HepG2 (cell line): ENCODE data around the gene KLF3. TPM values are rescaled to one million over a fixed set of nuclear protein-coding genes. Genes with fewer than 3 reads are reported as not detected.
A peak's percentile ranks its signal among the peaks of the same experiment; 100 is the strongest.

Experiments
- ATAC-seq: fragments of 200-7000 bp; cut with Tn5 transposase; 3 replicates; pipeline ENCODE4 v1.9.1; 2020; ENCODE audit warnings: mild to moderate bottlenecking, moderate library complexity
- BruUV-seq: library from RNA; stranded (reverse); fragments of 400-500 nt; replicated peaks from 2 replicates; lab custom pipeline; 2021; lab: Mats Ljungman, UMichigan
- CTCF ChIA-PET: fragments of 300-600 bp; formaldehyde crosslinking; extraction: SDS; loops from one replicate; lab custom pipeline; 2021; ENCODE audit warnings: low total read pairs, inconsistent platforms, low intra/inter-chr PET ratio; lab: Yijun Ruan, JAX
- POLR2A ChIA-PET: fragments of 350-600 bp; sonication (Branson Sonifier 250); formaldehyde crosslinking; loops from one replicate; lab custom pipeline; 2020; ENCODE audit warnings: antibody characterized with exemption, inconsistent platforms; lab: Yijun Ruan, JAX
- DNase-seq: peaks from one replicate; pipeline ENCODE4 v3.0.0-alpha.2; 2015; ENCODE audit warnings: low spot score
- FAIRE-seq: peaks from 3 replicates; lab custom pipeline; 2011; peaks lifted over from hg19 to GRCh38; lab: Jason Lieb, UNC
- H2AFZ ChIP-seq: one replicate; pipeline ENCODE4 v1.6.1; 2011; ENCODE audit warnings: low read length, inconsistent platforms
- H3K27ac ChIP-seq: fragments of 300-600 bp; 3 replicates; pipeline ENCODE4 v1.8.0; 2011; ENCODE audit warnings: mixed run types, mild to moderate bottlenecking, mixed read lengths, low read length, inconsistent platforms; ENCODE audit not compliant: insufficient read depth; ENCODE audit errors: extremely low read length
- H3K27me3 ChIP-seq, 2 experiments: fragments of 200-600 bp in 1 of 2; 2 replicates in 1 of 2; 3 replicates in 1 of 2; pipeline versions ENCODE4 v1.6.0 to v1.8.0; 2011; ENCODE audit warnings: low read length in 2 of 2, mild to moderate bottlenecking in 2 of 2, moderate library complexity in 2 of 2, inconsistent platforms in 1 of 2; ENCODE audit not compliant: insufficient read depth in 2 of 2, control insufficient read depth in 1 of 2
- H3K36me3 ChIP-seq, 2 experiments: fragments of 200-600 bp in 1 of 2; replicated peaks in 1 of 2; 2 replicates in 1 of 2; 3 replicates in 1 of 2; pipeline versions ENCODE4 v1.5.1 to v1.8.0; 2011; ENCODE audit warnings: low read length in 2 of 2, inconsistent platforms in 1 of 2; ENCODE audit not compliant: insufficient read depth in 2 of 2, control insufficient read depth in 1 of 2
- H3K4me1 ChIP-seq: 2 replicates; pipeline ENCODE4 v1.5.1; 2012; ENCODE audit warnings: low read length, inconsistent platforms; ENCODE audit not compliant: insufficient read depth
- H3K4me2 ChIP-seq: 2 replicates; pipeline ENCODE4 v1.6.0; 2011; ENCODE audit warnings: low read depth, low read length, inconsistent platforms
- H3K4me3 ChIP-seq, 3 experiments: fragments of 200-600 bp in 1 of 3; sonication (generic), shearing (Covaris generic) in 1 of 3; replicated peaks in 1 of 3; 2 replicates each; pipeline ENCODE4 v1.5.1; 2011 to 2016; ENCODE audit warnings: low read length in 3 of 3, inconsistent platforms in 2 of 3, low read depth in 2 of 3, mild to moderate bottlenecking in 2 of 3, control low read depth in 1 of 3, mixed read lengths in 1 of 3; ENCODE audit not compliant: insufficient read depth in 1 of 3
- H3K79me2 ChIP-seq: one replicate; pipeline ENCODE4 v1.6.1; 2011; ENCODE audit warnings: low read length, inconsistent platforms; ENCODE audit not compliant: insufficient read depth
- H3K9ac ChIP-seq: 2 replicates; pipeline ENCODE4 v1.6.0; 2011; ENCODE audit warnings: mild to moderate bottlenecking, low read depth, low read length, inconsistent platforms; ENCODE audit not compliant: insufficient read depth
- H3K9me3 ChIP-seq: 2 replicates; pipeline ENCODE4 v1.5.1; 2012; ENCODE audit warnings: mild to moderate bottlenecking, low read length
- H4K20me1 ChIP-seq: 2 replicates; pipeline ENCODE4 v1.6.0; 2011; ENCODE audit warnings: inconsistent platforms, mild to moderate bottlenecking, low read length, moderate library complexity; ENCODE audit not compliant: insufficient read depth
- CBX1 ChIP-seq: IDR thresholded peaks from one replicate; pipeline ENCODE4 v1.6.1; 2016; ENCODE audit warnings: antibody characterized with exemption, low read depth
- CCDC6 ChIP-seq: sonication (generic); formaldehyde crosslinking; IDR thresholded peaks from 2 replicates; pipeline ENCODE4 v1.8.1; 2022; ENCODE audit warnings: mild to moderate bottlenecking, missing genetic modification reagents, moderate library complexity
- CENPT ChIP-seq: sonication (generic); formaldehyde crosslinking; IDR thresholded peaks from 2 replicates; pipeline ENCODE4 v1.8.0; 2022; ENCODE audit warnings: low read depth, mild to moderate bottlenecking, moderate library complexity, missing genetic modification reagents
- POLR2AphosphoS5 ChIP-seq: IDR thresholded peaks from 2 replicates; pipeline ENCODE4 v1.6.1; 2012; ENCODE audit warnings: low read depth, low read length
- RAD21 ChIP-seq: fragments of 450-650 bp; formaldehyde crosslinking; IDR thresholded peaks from 2 replicates; pipeline ENCODE4 v1.5.0; 2020; ENCODE audit warnings: mild to moderate bottlenecking
- ZHX2 ChIP-seq, 2 experiments: sonication (generic) in 1 of 2; formaldehyde crosslinking in 1 of 2; IDR thresholded peaks; 2 replicates each; pipeline versions ENCODE4 v1.6.1 to v1.9.0; 2014 to 2022; ENCODE audit warnings: antibody characterized with exemption in 1 of 2, borderline replicate concordance in 1 of 2, inconsistent platforms in 1 of 2, low read depth in 1 of 2, missing genetic modification reagents in 1 of 2
- ZNF543 ChIP-seq: sonication (generic); formaldehyde crosslinking; IDR thresholded peaks from 2 replicates; pipeline ENCODE4 v1.4.0; 2020; ENCODE audit warnings: mild to moderate bottlenecking, missing genetic modification reagents
- WGBS: methylation state at CpG from one replicate; pipeline ENCODE4 v1.1.6; 2017; ENCODE audit warnings: low lambda C conversion rate; 5-methylcytosine and 5-hydroxymethylcytosine counted together
- in situ Hi-C: cut with HindIII; loops from 2 replicates; pipeline ENCODE4 v1.10.0; 2017; ENCODE audit warnings: low pct_unique_long_range_greater_than_20kb; ENCODE audit not compliant: extremely low pct_ligation_motif_present
- intact Hi-C: fragments of 100-400 bp; cut with micrococcal nuclease; formaldehyde crosslinking; loops from one replicate; pipeline ENCODE4 v1.10.0; 2022; ENCODE audit not compliant: unreplicated experiment
- polyA plus RNA-seq, 8 experiments: library from polyadenylated mRNA; depleted of rRNA in 3 of 8; stranded (reverse) in 7 of 8; unstranded in 1 of 8; fragments of >200 nt; fragmentation: Illumina TruSeq in 4 of 8; extraction: Trizol in 4 of 8; gene quantifications; 2 replicates each; pipeline versions ENCODE4 v1.2.1 to v1.2.3, GENCODE V29; 2011 to 2016; ENCODE audit warnings: low read depth in 4 of 8, missing spikeins in 1 of 8, mixed read lengths in 1 of 8; ENCODE audit not compliant: insufficient read depth in 1 of 8
- total RNA-seq, 5 experiments: library from RNA; depleted of rRNA; stranded (reverse); fragments of >200 nt; fragmentation: Illumina TruSeq; extraction: Trizol; gene quantifications; 2 replicates each; pipeline ENCODE4 v1.2.3, GENCODE V29; 2016; ENCODE audit warnings: low read depth in 1 of 5
- TF ChIP-seq, protein P1 (sequence below): sonication (generic); formaldehyde crosslinking; conservative IDR thresholded peaks from 2 replicates; pipeline ENCODE4 v1.4.0; 2020; ENCODE audit warnings: mild to moderate bottlenecking, missing genetic modification reagents, moderate library complexity

KLF3 gene
- total and polyA plus RNA-seq, 2 of the 13 experiments (the other 11 are each of a cell fraction or from before 2014, with no cell fraction given): 29.1 to 37.8 TPM

GRCh38 chr4:38693569-38693968 is 29.6 kb downstream of the KLF3 start:
- CTCF ChIA-PET: no interaction called here
- no peak for FAIRE-seq
- no TSS peak for BruUV-seq
- H3K9me3 ChIP-seq: no peaks in the 10 kb centered on the region
- no peak overlapping the region for H3K4me3 ChIP-seq
- in situ Hi-C loops: no loop called here
- no peak for DNase-seq
- H3K4me2 ChIP-seq: no peak overlapping the region
- no peak overlapping the region for H3K27ac ChIP-seq
- H3K4me1 ChIP-seq: no peaks in the 10 kb centered on the region
- TF ChIP-seq CENPT: no peak
- TF ChIP-seq POLR2AphosphoS5: peak; percentile 37
- TF ChIP-seq, all 625 proteins: peak for 1
- no peak for ATAC-seq
- H3K27me3 ChIP-seq: no peaks in the 10 kb centered on the region
- POLR2A ChIA-PET: no interaction called here
- H3K36me3 ChIP-seq: peaks cover 34 to 82% of the 10 kb centered on the region in 2 experiments
- no peak overlapping the region for H3K9ac ChIP-seq
- no peak overlapping the region for H2AFZ ChIP-seq
- H4K20me1 ChIP-seq: peaks cover 4% of the 10 kb centered on the region; the same call in 1 of the 2 replicates
- intact Hi-C loops: no loop called here
- H3K79me2 ChIP-seq: no peaks in the 10 kb centered on the region

DNA sequence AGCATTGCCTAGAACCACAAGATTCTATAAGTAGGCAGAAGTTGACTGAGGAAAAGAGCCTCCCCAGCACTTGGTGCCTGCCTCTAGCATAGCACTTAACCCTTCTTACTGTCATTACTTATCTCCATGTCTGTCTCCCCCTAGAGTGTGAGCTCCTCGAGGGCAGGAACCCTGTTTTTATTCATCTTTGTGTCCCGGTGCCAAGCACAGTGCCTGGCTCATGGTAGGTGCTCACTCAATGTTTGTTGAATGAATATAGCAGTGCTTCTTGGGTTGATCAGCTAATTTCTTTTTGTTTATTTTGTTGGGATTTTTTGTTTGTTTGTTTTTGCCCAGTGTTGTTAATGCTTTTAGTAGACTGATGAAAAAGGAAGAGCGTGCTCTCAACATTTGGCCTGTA is 30.3 kb downstream of the KLF3 start:
- H3K9me3 ChIP-seq: no peaks in the 10 kb centered on the region
- ATAC-seq: peak; percentile 14; the same call in 2 of the 3 replicates
- TF ChIP-seq ZNF543 (CRISPR knock-in tag) (no peak), CCDC6 (CRISPR knock-in tag) (no peak), ZHX2 (IDR thresholded peaks at IDR 0.05; ENCODE audit: low read depth) (no peak), ZHX2 (CRISPR knock-in tag; IDR thresholded peaks at IDR 0.05; ENCODE audit: borderline replicate concordance) (no peak), RAD21 (CRISPR knock-in tag) (no peak), CBX1 (no peak)
- TF ChIP-seq, protein P1, sequence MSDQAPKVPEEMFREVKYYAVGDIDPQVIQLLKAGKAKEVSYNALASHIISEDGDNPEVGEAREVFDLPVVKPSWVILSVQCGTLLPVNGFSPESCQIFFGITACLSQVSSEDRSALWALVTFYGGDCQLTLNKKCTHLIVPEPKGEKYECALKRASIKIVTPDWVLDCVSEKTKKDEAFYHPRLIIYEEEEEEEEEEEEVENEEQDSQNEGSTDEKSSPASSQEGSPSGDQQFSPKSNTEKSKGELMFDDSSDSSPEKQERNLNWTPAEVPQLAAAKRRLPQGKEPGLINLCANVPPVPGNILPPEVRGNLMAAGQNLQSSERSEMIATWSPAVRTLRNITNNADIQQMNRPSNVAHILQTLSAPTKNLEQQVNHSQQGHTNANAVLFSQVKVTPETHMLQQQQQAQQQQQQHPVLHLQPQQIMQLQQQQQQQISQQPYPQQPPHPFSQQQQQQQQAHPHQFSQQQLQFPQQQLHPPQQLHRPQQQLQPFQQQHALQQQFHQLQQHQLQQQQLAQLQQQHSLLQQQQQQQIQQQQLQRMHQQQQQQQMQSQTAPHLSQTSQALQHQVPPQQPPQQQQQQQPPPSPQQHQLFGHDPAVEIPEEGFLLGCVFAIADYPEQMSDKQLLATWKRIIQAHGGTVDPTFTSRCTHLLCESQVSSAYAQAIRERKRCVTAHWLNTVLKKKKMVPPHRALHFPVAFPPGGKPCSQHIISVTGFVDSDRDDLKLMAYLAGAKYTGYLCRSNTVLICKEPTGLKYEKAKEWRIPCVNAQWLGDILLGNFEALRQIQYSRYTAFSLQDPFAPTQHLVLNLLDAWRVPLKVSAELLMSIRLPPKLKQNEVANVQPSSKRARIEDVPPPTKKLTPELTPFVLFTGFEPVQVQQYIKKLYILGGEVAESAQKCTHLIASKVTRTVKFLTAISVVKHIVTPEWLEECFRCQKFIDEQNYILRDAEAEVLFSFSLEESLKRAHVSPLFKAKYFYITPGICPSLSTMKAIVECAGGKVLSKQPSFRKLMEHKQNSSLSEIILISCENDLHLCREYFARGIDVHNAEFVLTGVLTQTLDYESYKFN (CRISPR knock-in tag): no peak

More for the DNA sequence above, 30.3 kb downstream of the KLF3 start:
- peaks cover 28 to 74% of the 10 kb centered on the region in 2 experiments for H3K36me3 ChIP-seq
- ChIA-PET POLR2A (no interaction called here), CTCF (no interaction called here)
- no peaks in the 10 kb centered on the region for H3K79me2 ChIP-seq
- H3K4me2 ChIP-seq: no peak overlapping the region
- no peaks in the 10 kb centered on the region for H3K27me3 ChIP-seq
- WGBS: 96% methylated on average over 3 of the region's 3 CpGs
- in situ Hi-C loops: no loop called here
- H3K4me3 ChIP-seq: no peak overlapping the region
- FAIRE-seq (no peak), DNase-seq (no peak)
- peaks cover 4% of the 10 kb centered on the region; the same call in 1 of the 2 replicates for H4K20me1 ChIP-seq
- no peak overlapping the region for H3K9ac ChIP-seq
- no TSS peak for BruUV-seq
- H2AFZ ChIP-seq: no peak overlapping the region
- no peaks in the 10 kb centered on the region for H3K4me1 ChIP-seq
- no peak overlapping the region for H3K27ac ChIP-seq
- intact Hi-C loops: no loop called here
